Endothelial cell of umbilical vein (primary cell): ENCODE results near the gene RASD2. TPM values are rescaled to one million over a fixed set of nuclear protein-coding genes. Genes with fewer than 3 reads are reported as not detected.

ENCODE experiments used
- BruUV-seq: library from RNA; stranded (reverse); fragments of 400-500 nt; replicated peaks from 2 replicates; lab custom pipeline; 2021; lab: Mats Ljungman, UMichigan
- CTCF ChIA-PET: fragments of 300-600, 350-600 bp; sonication (Branson Sonifier 250); formaldehyde crosslinking; loops from one replicate; lab custom pipeline; 2021; ENCODE audit warnings: antibody characterized with exemption, inconsistent platforms; lab: Charles Lee
- POLR2A ChIA-PET: fragments of 300-600, 350-600 bp; sonication (Branson Sonifier 250); formaldehyde crosslinking; loops from one replicate; lab custom pipeline; 2021; ENCODE audit warnings: antibody characterized with exemption, inconsistent platforms; lab: Charles Lee
- DNase-seq: peaks from one replicate; pipeline ENCODE4 v3.0.0-alpha.2; 2011; ENCODE audit warnings: low read depth, low spot score
- FAIRE-seq: peaks from 2 replicates; lab custom pipeline; 2011; peaks lifted over from hg19 to GRCh38; lab: Jason Lieb, UNC
- H2AFZ ChIP-seq: 2 replicates; pipeline ENCODE4 v1.6.0; 2012; ENCODE audit warnings: low read depth, low read length, control low read depth, inconsistent platforms
- H3K27ac ChIP-seq: 2 replicates; pipeline ENCODE4 v1.5.1; 2011; ENCODE audit warnings: low read depth, mild to moderate bottlenecking, control low read depth, low read length, moderate library complexity; ENCODE audit not compliant: insufficient read depth
- H3K27me3 ChIP-seq, 2 experiments: 2 replicates each; pipeline versions ENCODE4 v1.6.0 to v1.6.1; 2011; ENCODE audit warnings: low read length in 2 of 2, mixed read lengths in 1 of 2; ENCODE audit not compliant: control insufficient read depth in 2 of 2, insufficient read depth in 2 of 2
- H3K36me3 ChIP-seq, 2 experiments: 2 replicates in 1 of 2; 3 replicates in 1 of 2; pipeline ENCODE4 v1.5.1; 2011; ENCODE audit warnings: low read length in 2 of 2, mild to moderate bottlenecking in 1 of 2, moderate library complexity in 1 of 2; ENCODE audit not compliant: control insufficient read depth in 2 of 2, insufficient read depth in 2 of 2; ENCODE audit errors: extremely low read depth in 1 of 2
- H3K4me1 ChIP-seq: 3 replicates; pipeline ENCODE4 v1.5.1; 2011; ENCODE audit warnings: mild to moderate bottlenecking, low read length; ENCODE audit not compliant: control insufficient read depth, insufficient read depth; ENCODE audit errors: extremely low read depth
- H3K4me2 ChIP-seq: 2 replicates; pipeline ENCODE4 v1.6.1; 2011; ENCODE audit warnings: low read length, control low read depth, mixed read lengths; ENCODE audit not compliant: insufficient read depth
- H3K4me3 ChIP-seq, 3 experiments: fragments of 200-600 bp in 1 of 3; sonication (generic), shearing (Covaris generic) in 1 of 3; replicated peaks in 1 of 3; 2 replicates each; pipeline ENCODE4 v1.5.1; 2011 to 2016; ENCODE audit warnings: control low read depth in 3 of 3, low read length in 3 of 3, mild to moderate bottlenecking in 2 of 3, inconsistent platforms in 1 of 3, low read depth in 1 of 3, moderate library complexity in 1 of 3; ENCODE audit not compliant: insufficient read depth in 1 of 3
- H3K79me2 ChIP-seq: 2 replicates; pipeline ENCODE4 v1.6.0; 2012; ENCODE audit warnings: low read length, inconsistent platforms; ENCODE audit not compliant: control insufficient read depth, insufficient read depth
- H3K9ac ChIP-seq: replicated peaks from 2 replicates; pipeline ENCODE3; 2011; ENCODE audit warnings: low read length, control low read depth; ENCODE audit not compliant: insufficient read depth; ENCODE audit errors: extremely low read depth
- H3K9me1 ChIP-seq: replicated peaks from 3 replicates; pipeline ENCODE4 v1.6.0; 2011; ENCODE audit warnings: mild to moderate bottlenecking, low read length; ENCODE audit not compliant: control insufficient read depth, insufficient read depth; ENCODE audit errors: extremely low read depth
- H3K9me3 ChIP-seq: replicated peaks from 2 replicates; pipeline ENCODE4 v1.5.1; 2012; ENCODE audit warnings: low read length, inconsistent platforms; ENCODE audit not compliant: control insufficient read depth, insufficient read depth
- H4K20me1 ChIP-seq: replicated peaks from 2 replicates; pipeline ENCODE3; 2011; ENCODE audit warnings: mild to moderate bottlenecking, low read length; ENCODE audit not compliant: control insufficient read depth, insufficient read depth; ENCODE audit errors: extremely low read depth
- EZH2 ChIP-seq: IDR thresholded peaks from 2 replicates; pipeline ENCODE4 v1.6.1; 2012; ENCODE audit warnings: borderline replicate concordance, low read depth, mild to moderate bottlenecking, moderate library complexity, low read length, inconsistent platforms; ENCODE audit not compliant: severe bottlenecking
- FOS ChIP-seq: IDR thresholded peaks from 2 replicates; pipeline ENCODE4 v1.6.1; 2011; ENCODE audit warnings: mild to moderate bottlenecking, low read length, moderate library complexity, borderline replicate concordance; ENCODE audit not compliant: insufficient read depth
- GATA2 ChIP-seq: IDR thresholded peaks from 2 replicates; pipeline ENCODE4 v1.7.0; 2011; ENCODE audit warnings: low read depth, mild to moderate bottlenecking, moderate library complexity, mixed read lengths, low read length; ENCODE audit not compliant: insufficient read length, insufficient read depth
- JUN ChIP-seq: IDR thresholded peaks from 2 replicates; pipeline ENCODE4 v1.6.1; 2011; ENCODE audit warnings: borderline replicate concordance, low read depth; ENCODE audit not compliant: insufficient read length, insufficient read depth
- MAX ChIP-seq: IDR thresholded peaks from 2 replicates; pipeline ENCODE4 v1.6.1; 2011; ENCODE audit not compliant: insufficient read depth, insufficient read length
- MYC ChIP-seq: IDR thresholded peaks from one replicate; pipeline ENCODE4 v1.6.1; 2011; ENCODE audit warnings: mild to moderate bottlenecking, low read depth, low read length
- POLR2A ChIP-seq: IDR thresholded peaks from 2 replicates; pipeline ENCODE4 v1.6.1; 2012; ENCODE audit warnings: low read depth, mild to moderate bottlenecking, control low read depth, low read length
- POLR2AphosphoS5 ChIP-seq: IDR thresholded peaks from 2 replicates; pipeline ENCODE4 v1.6.1; 2012; ENCODE audit warnings: low read depth, mild to moderate bottlenecking, control low read depth, low read length, moderate library complexity; ENCODE audit not compliant: insufficient read depth
- dilution Hi-C: fragments of 300-500 bp; cut with MboI; formaldehyde crosslinking; loops from one replicate; pipeline ENCODE4 v1.15.0; 2019; ENCODE audit warnings: low sequenced_read_pairs; ENCODE audit not compliant: extremely low pct_ligation_motif_present
- intact Hi-C: fragments of 100-400 bp; cut with micrococcal nuclease; formaldehyde crosslinking; loops from one replicate; pipeline ENCODE4 v1.10.0; 2022
- polyA plus RNA-seq, 4 experiments: library from polyadenylated mRNA; depleted of rRNA in 3 of 4; stranded (reverse) in 3 of 4; unstranded in 1 of 4; fragments of >200 nt; gene quantifications; 2 replicates each; pipeline versions ENCODE4 v1.2.1 to v1.2.3, GENCODE V29; 2011 to 2012; ENCODE audit warnings: missing spikeins in 1 of 4
- total RNA-seq: library from RNA; stranded (reverse); gene quantifications from 2 replicates; pipeline ENCODE4 v1.2.3, GENCODE V29; 2021
- TF ChIP-seq, protein P1 (sequence below), 2 donors: IDR thresholded peaks; 1 replicate in 1 of 2; 2 replicates in 1 of 2; pipeline ENCODE4 v1.5.1; 2011; ENCODE audit warnings: low read length in 2 of 2, mild to moderate bottlenecking in 2 of 2, moderate library complexity in 2 of 2, control low read depth in 1 of 2, inconsistent platforms in 1 of 2, low read depth in 1 of 2; ENCODE audit not compliant: insufficient read depth in 1 of 2; ENCODE audit errors: extremely low read depth in 1 of 2

RASD2 gene
- total and polyA plus RNA-seq, 2 donors (not counting 3 experiments of a cell fraction or from before 2014, with no cell fraction given) = not detected

- no peak overlapping the region for H3K4me2 ChIP-seq
Measured at GRCh38 chr22:35569916-35570315, 29.3 kb downstream of the RASD2 start.

More at GRCh38 chr22:35569916-35570315, 29.3 kb downstream of the RASD2 start:
- POLR2A ChIA-PET = no interaction called here
- Histone ChIP-seq H2AFZ (no peak overlapping the region), H3K4me3 (no peak overlapping the region), H4K20me1 (no peaks in the 10 kb centered on the region), H3K36me3 (no peaks in the 10 kb centered on the region), H3K27ac (no peak overlapping the region), H3K9me3 (no peaks in the 10 kb centered on the region), H3K9ac (no peak overlapping the region), H3K27me3 (peaks cover 2 to 4% of the 10 kb centered on the region in 2 experiments), H3K4me1 (no peaks in the 10 kb centered on the region), H3K9me1 (no peaks in the 10 kb centered on the region), H3K79me2 (no peaks in the 10 kb centered on the region)
- DNase-seq (no peak), FAIRE-seq (no peak)
- intact Hi-C loops (no loop called here), dilution Hi-C loops (no loop called here)
- CTCF ChIA-PET = interaction anchor here (1.5 kb wide), 1 partner anchor 139 kb away, joined by 7 read pairs; no protein-coding TSS in a partner anchor
- BruUV-seq = no TSS peak
- no peak for TF ChIP-seq POLR2AphosphoS5
- TF ChIP-seq EZH2 = no peak
- TF ChIP-seq POLR2A = no peak
- TF ChIP-seq, protein P1, sequence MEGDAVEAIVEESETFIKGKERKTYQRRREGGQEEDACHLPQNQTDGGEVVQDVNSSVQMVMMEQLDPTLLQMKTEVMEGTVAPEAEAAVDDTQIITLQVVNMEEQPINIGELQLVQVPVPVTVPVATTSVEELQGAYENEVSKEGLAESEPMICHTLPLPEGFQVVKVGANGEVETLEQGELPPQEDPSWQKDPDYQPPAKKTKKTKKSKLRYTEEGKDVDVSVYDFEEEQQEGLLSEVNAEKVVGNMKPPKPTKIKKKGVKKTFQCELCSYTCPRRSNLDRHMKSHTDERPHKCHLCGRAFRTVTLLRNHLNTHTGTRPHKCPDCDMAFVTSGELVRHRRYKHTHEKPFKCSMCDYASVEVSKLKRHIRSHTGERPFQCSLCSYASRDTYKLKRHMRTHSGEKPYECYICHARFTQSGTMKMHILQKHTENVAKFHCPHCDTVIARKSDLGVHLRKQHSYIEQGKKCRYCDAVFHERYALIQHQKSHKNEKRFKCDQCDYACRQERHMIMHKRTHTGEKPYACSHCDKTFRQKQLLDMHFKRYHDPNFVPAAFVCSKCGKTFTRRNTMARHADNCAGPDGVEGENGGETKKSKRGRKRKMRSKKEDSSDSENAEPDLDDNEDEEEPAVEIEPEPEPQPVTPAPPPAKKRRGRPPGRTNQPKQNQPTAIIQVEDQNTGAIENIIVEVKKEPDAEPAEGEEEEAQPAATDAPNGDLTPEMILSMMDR (IDR thresholded peaks at IDR 0.05; ENCODE audit: extremely low read depth in 1 of 2, insufficient read depth in 1 of 2, low read depth in 1 of 2, low read length in 2 of 2) = no peak
- no peak for TF ChIP-seq GATA2
- TF ChIP-seq FOS = no peak
- no peak for TF ChIP-seq MYC
- no peak for TF ChIP-seq JUN
- TF ChIP-seq MAX = no peak
